Esophagus squamous epithelium (tissue), 4 donors: ENCODE results near the gene PDIK1L.
A peak's percentile ranks its signal among the peaks of the same experiment; 100 is the strongest.
"Not testable (repeated sequence)": the region's sequence is repeated elsewhere in the genome, so short reads cannot be mapped to it uniquely, and the experiment has no call there.

Source experiments
- CTCF ChIP-seq, 6 experiments: fragments of 450-650 bp in 4 of 6; fragments of 200-600 bp in 2 of 6; sonication (generic) in 2 of 6; IDR thresholded peaks; one replicate each; pipeline ENCODE4 v1.5.1; 2016 to 2019; ENCODE audit warnings: antibody characterized with exemption in 6 of 6, mild to moderate bottlenecking in 4 of 6, moderate library complexity in 4 of 6
- POLR2A ChIP-seq, 4 donors: fragments of 450-650 bp; IDR thresholded peaks; one replicate each; pipeline ENCODE4 v1.6.1; 2017; ENCODE audit warnings: antibody characterized with exemption in 4 of 4, mild to moderate bottlenecking in 4 of 4, moderate library complexity in 3 of 4

GRCh38 chr1:26105226-26105548, 6.4 kb upstream of the PDIK1L start:
- TF ChIP-seq POLR2A (IDR thresholded peaks at IDR 0.05) = not testable (repeated sequence)
- TF ChIP-seq CTCF (IDR thresholded peaks at IDR 0.05) = peak in 1 of 6 experiments; percentile 10
